ENCODE measurements around the gene MIPOL1. TPM values are rescaled to one million over a fixed set of nuclear protein-coding genes. Genes with fewer than 3 reads are reported as not detected.
"Not testable (repeated sequence)": the region's sequence is repeated elsewhere in the genome, so short reads cannot be mapped to it uniquely, and the experiment has no call there.

The MIPOL1 gene
- total and polyA plus RNA-seq, 10 donors: 0.50 to 15.5 (median 7.3) TPM

GRCh38 chr14:37384870-37385596, 187.3 kb downstream of the MIPOL1 start:
- whole genome bisulfite sequencing, 5 donors: 86 to 90% (median 89%) methylated on average over 6 of the region's 6 CpGs

GRCh38 chr14:37397157-37397940, 199.6 kb downstream of the MIPOL1 start:
- H3K4me1 ChIP-seq; intact Hi-C loops (cut with DNase I; ENCODE audit: low total_unique reads); H3K27me3 ChIP-seq (replicated peaks in 1 of 7); H3K36me3 ChIP-seq; H3K27ac ChIP-seq; H3K4me3 ChIP-seq; DNase-seq: not testable (repeated sequence)
- 79 to 88% (median 82%) methylated on average over 5 to 8 of the region's 8 CpGs for WGBS, 5 donors
- peaks cover 2 to 86% (median 60%) of the 10 kb centered on the region in 8 donors for H3K9me3 ChIP-seq

More at GRCh38 chr14:37384870-37385596, 187.3 kb downstream of the MIPOL1 start:
- H3K36me3 ChIP-seq: no peaks in the 10 kb centered on the region
- H3K27ac ChIP-seq: no peak overlapping the region
- intact Hi-C loops (cut with DNase I; ENCODE audit: low total_unique reads): no loop called here
- H3K27me3 ChIP-seq (replicated peaks in 1 of 7): no peaks in the 10 kb centered on the region
- no peaks in the 10 kb centered on the region for H3K4me1 ChIP-seq
- no peak overlapping the region for H3K4me3 ChIP-seq
- TF ChIP-seq POLR2AphosphoS5 (IDR thresholded peaks at IDR 0.05) (no peak), POLR2A (IDR thresholded peaks at IDR 0.05) (no peak), CTCF (IDR thresholded peaks at IDR 0.05 in 8 of 11, conservative IDR thresholded peaks at IDR 0.05 in 3 of 11) (no peak)
- no peak for DNase-seq
- peaks cover 0 to 17% (median 7%) of the 10 kb centered on the region in 8 donors for H3K9me3 ChIP-seq

GRCh38 chr14:37397941-37398215, 200.1 kb downstream of the MIPOL1 start:
- Histone ChIP-seq H3K27ac (no peak overlapping the region), H3K9me3 (peaks cover 2 to 81% (median 57%) of the 10 kb centered on the region in 8 donors), H3K4me1 (no peaks in the 10 kb centered on the region), H3K4me3 (no peak overlapping the region), H3K27me3 (replicated peaks in 1 of 7) (no peaks in the 10 kb centered on the region), H3K36me3 (no peaks in the 10 kb centered on the region)
- intact Hi-C loops (cut with DNase I; ENCODE audit: low total_unique reads): no loop called here
- 75 to 94% (median 89%) methylated on average over 2 to 3 of the region's 3 CpGs for WGBS, 5 donors
- TF ChIP-seq CTCF (IDR thresholded peaks at IDR 0.05 in 8 of 11, conservative IDR thresholded peaks at IDR 0.05 in 3 of 11) (no peak), POLR2A (IDR thresholded peaks at IDR 0.05) (no peak), POLR2AphosphoS5 (IDR thresholded peaks at IDR 0.05) (no peak)
- DNase-seq: no peak

- TF ChIP-seq CTCF (IDR thresholded peaks at IDR 0.05 in 8 of 11, conservative IDR thresholded peaks at IDR 0.05 in 3 of 11): no peak
- no peak for TF ChIP-seq POLR2AphosphoS5 (IDR thresholded peaks at IDR 0.05)
- no peak for TF ChIP-seq POLR2A (IDR thresholded peaks at IDR 0.05)
- no peaks in the 10 kb centered on the region for H3K36me3 ChIP-seq
- intact Hi-C loops (cut with DNase I; ENCODE audit: low total_unique reads): no loop called here
- H3K4me1 ChIP-seq: no peaks in the 10 kb centered on the region
- H3K27ac ChIP-seq: no peak overlapping the region
- no peak for DNase-seq
- H3K27me3 ChIP-seq (replicated peaks in 1 of 7): no peaks in the 10 kb centered on the region
- H3K4me3 ChIP-seq: no peak overlapping the region
- H3K9me3 ChIP-seq: peaks cover 2 to 66% (median 43%) of the 10 kb centered on the region in 8 donors
These were observed 201.8 kb downstream of the MIPOL1 start for GRCh38 chr14:37399517-37399916.
